HepG2 (cell line): Measurements from ENCODE around the gene ZNF821. TPM values are rescaled to one million over a fixed set of nuclear protein-coding genes. Genes with fewer than 3 reads are reported as not detected.

Experiments used
- ATAC-seq: fragments of 200-7000 bp; cut with Tn5 transposase; 3 replicates; pipeline ENCODE4 v1.9.1; 2020; ENCODE audit warnings: mild to moderate bottlenecking, moderate library complexity
- BruUV-seq: library from RNA; stranded (reverse); fragments of 400-500 nt; replicated peaks from 2 replicates; lab custom pipeline; 2021; lab: Mats Ljungman, UMichigan
- CTCF ChIA-PET: fragments of 300-600 bp; formaldehyde crosslinking; extraction: SDS; loops from one replicate; lab custom pipeline; 2021; ENCODE audit warnings: low total read pairs, inconsistent platforms, low intra/inter-chr PET ratio; lab: Yijun Ruan, JAX
- POLR2A ChIA-PET: fragments of 350-600 bp; sonication (Branson Sonifier 250); formaldehyde crosslinking; loops from one replicate; lab custom pipeline; 2020; ENCODE audit warnings: antibody characterized with exemption, inconsistent platforms; lab: Yijun Ruan, JAX
- DNase-seq: peaks from one replicate; pipeline ENCODE4 v3.0.0-alpha.2; 2015; ENCODE audit warnings: low spot score
- FAIRE-seq: peaks from 3 replicates; lab custom pipeline; 2011; peaks lifted over from hg19 to GRCh38; lab: Jason Lieb, UNC
- H2AFZ ChIP-seq: one replicate; pipeline ENCODE4 v1.6.1; 2011; ENCODE audit warnings: low read length, inconsistent platforms
- H3K27ac ChIP-seq: fragments of 300-600 bp; 3 replicates; pipeline ENCODE4 v1.8.0; 2011; ENCODE audit warnings: mixed run types, mild to moderate bottlenecking, mixed read lengths, low read length, inconsistent platforms; ENCODE audit not compliant: insufficient read depth; ENCODE audit errors: extremely low read length
- H3K27me3 ChIP-seq, 2 experiments: fragments of 200-600 bp in 1 of 2; 2 replicates in 1 of 2; 3 replicates in 1 of 2; pipeline versions ENCODE4 v1.6.0 to v1.8.0; 2011; ENCODE audit warnings: low read length in 2 of 2, mild to moderate bottlenecking in 2 of 2, moderate library complexity in 2 of 2, inconsistent platforms in 1 of 2; ENCODE audit not compliant: insufficient read depth in 2 of 2, control insufficient read depth in 1 of 2
- H3K36me3 ChIP-seq, 2 experiments: fragments of 200-600 bp in 1 of 2; replicated peaks in 1 of 2; 2 replicates in 1 of 2; 3 replicates in 1 of 2; pipeline versions ENCODE4 v1.5.1 to v1.8.0; 2011; ENCODE audit warnings: low read length in 2 of 2, inconsistent platforms in 1 of 2; ENCODE audit not compliant: insufficient read depth in 2 of 2, control insufficient read depth in 1 of 2
- H3K4me1 ChIP-seq: 2 replicates; pipeline ENCODE4 v1.5.1; 2012; ENCODE audit warnings: low read length, inconsistent platforms; ENCODE audit not compliant: insufficient read depth
- H3K4me2 ChIP-seq: 2 replicates; pipeline ENCODE4 v1.6.0; 2011; ENCODE audit warnings: low read depth, low read length, inconsistent platforms
- H3K4me3 ChIP-seq, 3 experiments: fragments of 200-600 bp in 1 of 3; sonication (generic), shearing (Covaris generic) in 1 of 3; replicated peaks in 1 of 3; 2 replicates each; pipeline ENCODE4 v1.5.1; 2011 to 2016; ENCODE audit warnings: low read length in 3 of 3, inconsistent platforms in 2 of 3, low read depth in 2 of 3, mild to moderate bottlenecking in 2 of 3, control low read depth in 1 of 3, mixed read lengths in 1 of 3; ENCODE audit not compliant: insufficient read depth in 1 of 3
- H3K79me2 ChIP-seq: one replicate; pipeline ENCODE4 v1.6.1; 2011; ENCODE audit warnings: low read length, inconsistent platforms; ENCODE audit not compliant: insufficient read depth
- H3K9ac ChIP-seq: 2 replicates; pipeline ENCODE4 v1.6.0; 2011; ENCODE audit warnings: mild to moderate bottlenecking, low read depth, low read length, inconsistent platforms; ENCODE audit not compliant: insufficient read depth
- H3K9me3 ChIP-seq: 2 replicates; pipeline ENCODE4 v1.5.1; 2012; ENCODE audit warnings: mild to moderate bottlenecking, low read length
- H4K20me1 ChIP-seq: 2 replicates; pipeline ENCODE4 v1.6.0; 2011; ENCODE audit warnings: inconsistent platforms, mild to moderate bottlenecking, low read length, moderate library complexity; ENCODE audit not compliant: insufficient read depth
- ATAD3A ChIP-seq: sonication (generic); formaldehyde crosslinking; IDR thresholded peaks from 2 replicates; pipeline ENCODE4 v1.4.0; 2020; ENCODE audit warnings: missing genetic modification reagents
- ATF5 ChIP-seq: sonication (generic); formaldehyde crosslinking; IDR thresholded peaks from 2 replicates; pipeline ENCODE4 v1.4.0; 2020; ENCODE audit warnings: mild to moderate bottlenecking, low read depth, missing genetic modification reagents
- ELF1 ChIP-seq: sonication (generic); formaldehyde crosslinking; IDR thresholded peaks from 2 replicates; pipeline ENCODE4 v1.4.0; 2020; ENCODE audit warnings: missing genetic modification reagents
- LCORL ChIP-seq, 2 experiments: fragments of 450-650 bp in 1 of 2; sonication (generic) in 1 of 2; formaldehyde crosslinking in 1 of 2; IDR thresholded peaks; 2 replicates each; pipeline versions ENCODE4 v1.5.0 to v1.6.1; 2017 to 2020; ENCODE audit warnings: antibody characterized with exemption in 1 of 2, missing genetic modification reagents in 1 of 2
- MLLT10 ChIP-seq: sonication (generic); formaldehyde crosslinking; IDR thresholded peaks from 2 replicates; pipeline ENCODE4 v1.4.0; 2020; ENCODE audit warnings: missing genetic modification reagents
- MTF1 ChIP-seq: sonication (generic); formaldehyde crosslinking; IDR thresholded peaks from 2 replicates; pipeline ENCODE4 v1.5.0; 2020; ENCODE audit warnings: missing genetic modification reagents
- TCF7L2 ChIP-seq: IDR thresholded peaks from 2 replicates; pipeline ENCODE4 v1.6.1; 2011; ENCODE audit warnings: mild to moderate bottlenecking, low read depth, low read length, moderate library complexity
- WGBS: methylation state at CpG from one replicate; pipeline ENCODE4 v1.1.6; 2017; ENCODE audit warnings: low lambda C conversion rate; 5-methylcytosine and 5-hydroxymethylcytosine counted together
- in situ Hi-C: cut with HindIII; loops from 2 replicates; pipeline ENCODE4 v1.10.0; 2017; ENCODE audit warnings: low pct_unique_long_range_greater_than_20kb; ENCODE audit not compliant: extremely low pct_ligation_motif_present
- intact Hi-C: fragments of 100-400 bp; cut with micrococcal nuclease; formaldehyde crosslinking; loops from one replicate; pipeline ENCODE4 v1.10.0; 2022; ENCODE audit not compliant: unreplicated experiment
- polyA plus RNA-seq, 8 experiments: library from polyadenylated mRNA; depleted of rRNA in 3 of 8; stranded (reverse) in 7 of 8; unstranded in 1 of 8; fragments of >200 nt; fragmentation: Illumina TruSeq in 4 of 8; extraction: Trizol in 4 of 8; gene quantifications; 2 replicates each; pipeline versions ENCODE4 v1.2.1 to v1.2.3, GENCODE V29; 2011 to 2016; ENCODE audit warnings: low read depth in 4 of 8, missing spikeins in 1 of 8, mixed read lengths in 1 of 8; ENCODE audit not compliant: insufficient read depth in 1 of 8
- total RNA-seq, 5 experiments: library from RNA; depleted of rRNA; stranded (reverse); fragments of >200 nt; fragmentation: Illumina TruSeq; extraction: Trizol; gene quantifications; 2 replicates each; pipeline ENCODE4 v1.2.3, GENCODE V29; 2016; ENCODE audit warnings: low read depth in 1 of 5
- TF ChIP-seq, protein P1 (sequence below): sonication (generic); formaldehyde crosslinking; IDR thresholded peaks from 2 replicates; pipeline ENCODE4 v1.5.0; 2020; ENCODE audit warnings: mild to moderate bottlenecking, missing genetic modification reagents
- TF ChIP-seq, protein P2 (sequence below): sonication (generic); formaldehyde crosslinking; IDR thresholded peaks from 2 replicates; pipeline ENCODE4 v1.5.1; 2020; ENCODE audit warnings: missing genetic modification reagents, mild to moderate bottlenecking, borderline replicate concordance

The ZNF821 gene
- total and polyA plus RNA-seq, 2 of the 13 experiments (the other 11 are each of a cell fraction or from before 2014, with no cell fraction given) = 7.0 to 9.1 TPM

DNA sequence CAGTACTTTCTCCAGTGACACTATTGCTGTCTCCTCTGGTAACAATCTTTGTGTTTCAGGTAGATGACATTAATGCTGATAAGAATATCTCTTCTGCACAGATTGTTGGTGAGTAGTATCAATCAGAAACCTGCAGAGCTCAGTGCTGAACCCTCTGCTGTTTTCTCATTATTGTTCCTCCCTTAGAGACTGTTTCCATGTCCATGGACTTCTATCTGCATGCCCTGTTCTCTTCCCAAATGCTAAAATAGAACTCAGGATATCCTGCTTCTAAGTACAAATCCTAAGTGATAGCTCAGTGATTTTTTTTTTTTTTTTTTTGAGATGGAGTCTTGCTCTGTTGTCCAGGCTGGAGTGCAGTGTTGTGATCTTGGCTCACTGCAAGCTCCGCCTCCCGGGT, 40.7 kb upstream of the ZNF821 start (continued):
- TF ChIP-seq MTF1 (CRISPR knock-in tag) = no peak
- TF ChIP-seq ELF1 (CRISPR knock-in tag) = no peak
- TF ChIP-seq TCF7L2 = no peak
- TF ChIP-seq, all 625 proteins: peak for 0

GRCh38 chr16:71923941-71924690, 40.1 kb upstream of the ZNF821 start:
- Histone ChIP-seq H3K79me2 (peaks cover 22% of the 10 kb centered on the region), H3K9me3 (no peaks in the 10 kb centered on the region), H3K27ac (no peak overlapping the region), H3K9ac (no peak overlapping the region), H3K27me3 (no peaks in the 10 kb centered on the region), H2AFZ (no peak overlapping the region), H4K20me1 (peaks cover 13% of the 10 kb centered on the region; the same call in 1 of the 2 replicates), H3K4me3 (no peak overlapping the region), H3K36me3 (peaks cover 61 to 91% of the 10 kb centered on the region in 2 experiments), H3K4me2 (no peak overlapping the region), H3K4me1 (peaks cover 10% of the 10 kb centered on the region)
- WGBS = 97% methylated on average over 10 of the region's 10 CpGs
- ATAC-seq = no peak; the same call in 2 of the 3 replicates
- ChIA-PET CTCF (no interaction called here), POLR2A (interaction anchor here (1.1 kb wide), 1 partner anchor 139 kb away, joined by 3 read pairs; the partner anchor contains the start of gene HPR)
- no peak for DNase-seq
- FAIRE-seq = no peak
- in situ Hi-C loops = no loop called here
- TF ChIP-seq, protein P1, sequence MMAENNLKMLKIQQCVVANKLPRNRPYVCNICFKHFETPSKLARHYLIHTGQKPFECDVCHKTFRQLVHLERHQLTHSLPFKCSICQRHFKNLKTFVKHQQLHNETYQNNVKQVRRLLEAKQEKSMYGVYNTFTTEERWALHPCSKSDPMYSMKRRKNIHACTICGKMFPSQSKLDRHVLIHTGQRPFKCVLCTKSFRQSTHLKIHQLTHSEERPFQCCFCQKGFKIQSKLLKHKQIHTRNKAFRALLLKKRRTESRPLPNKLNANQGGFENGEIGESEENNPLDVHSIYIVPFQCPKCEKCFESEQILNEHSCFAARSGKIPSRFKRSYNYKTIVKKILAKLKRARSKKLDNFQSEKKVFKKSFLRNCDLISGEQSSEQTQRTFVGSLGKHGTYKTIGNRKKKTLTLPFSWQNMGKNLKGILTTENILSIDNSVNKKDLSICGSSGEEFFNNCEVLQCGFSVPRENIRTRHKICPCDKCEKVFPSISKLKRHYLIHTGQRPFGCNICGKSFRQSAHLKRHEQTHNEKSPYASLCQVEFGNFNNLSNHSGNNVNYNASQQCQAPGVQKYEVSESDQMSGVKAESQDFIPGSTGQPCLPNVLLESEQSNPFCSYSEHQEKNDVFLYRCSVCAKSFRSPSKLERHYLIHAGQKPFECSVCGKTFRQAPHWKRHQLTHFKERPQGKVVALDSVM (CRISPR knock-in tag) = 0 out of 2 replicates have a peak, but pooled peaks have one; percentile 35
- TF ChIP-seq ATF5 (CRISPR knock-in tag) (no peak), LCORL (IDR thresholded peaks at IDR 0.05) (no peak), LCORL (CRISPR knock-in tag; IDR thresholded peaks at IDR 0.05) (no peak), MLLT10 (CRISPR knock-in tag) (no peak), ATAD3A (CRISPR knock-in tag) (no peak)
- TF ChIP-seq, protein P2, sequence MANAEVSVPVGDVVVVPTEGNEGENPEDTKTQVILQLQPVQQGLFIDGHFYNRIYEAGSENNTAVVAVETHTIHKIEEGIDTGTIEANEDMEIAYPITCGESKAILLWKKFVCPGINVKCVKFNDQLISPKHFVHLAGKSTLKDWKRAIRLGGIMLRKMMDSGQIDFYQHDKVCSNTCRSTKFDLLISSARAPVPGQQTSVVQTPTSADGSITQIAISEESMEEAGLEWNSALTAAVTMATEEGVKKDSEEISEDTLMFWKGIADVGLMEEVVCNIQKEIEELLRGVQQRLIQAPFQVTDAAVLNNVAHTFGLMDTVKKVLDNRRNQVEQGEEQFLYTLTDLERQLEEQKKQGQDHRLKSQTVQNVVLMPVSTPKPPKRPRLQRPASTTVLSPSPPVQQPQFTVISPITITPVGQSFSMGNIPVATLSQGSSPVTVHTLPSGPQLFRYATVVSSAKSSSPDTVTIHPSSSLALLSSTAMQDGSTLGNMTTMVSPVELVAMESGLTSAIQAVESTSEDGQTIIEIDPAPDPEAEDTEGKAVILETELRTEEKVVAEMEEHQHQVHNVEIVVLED (CRISPR knock-in tag) = no peak
- BruUV-seq = no TSS peak
- intact Hi-C loops = no loop called here
